Upper lobe of right lung (tissue), 1 donor: ENCODE measurements around the gene CSRP1. TPM values are rescaled to one million over a fixed set of nuclear protein-coding genes. Genes with fewer than 3 reads are reported as not detected.
"Not testable (repeated sequence)": the region's sequence is repeated elsewhere in the genome, so short reads cannot be mapped to it uniquely, and the experiment has no call there.

Experiments
- ATAC-seq: fragments of 200-7000 bp; cut with Tn5 transposase; one replicate; pipeline ENCODE4 v1.9.1; 2020; ENCODE audit warnings: mild to moderate bottlenecking, moderate library complexity
- DNase-seq: peaks from one replicate; pipeline ENCODE4 v3.0.0-alpha.2; 2020
- H3K27ac ChIP-seq: fragments of 200-600 bp; one replicate; pipeline ENCODE4 v1.8.0; 2022
- H3K27me3 ChIP-seq: fragments of 200-600 bp; one replicate; pipeline ENCODE4 v1.8.0; 2022; ENCODE audit warnings: mild to moderate bottlenecking
- H3K36me3 ChIP-seq: fragments of 200-600 bp; one replicate; pipeline ENCODE4 v1.8.0; 2022
- H3K4me1 ChIP-seq: fragments of 200-600 bp; one replicate; pipeline ENCODE4 v1.8.0; 2022
- H3K4me3 ChIP-seq: fragments of 200-600 bp; one replicate; pipeline ENCODE4 v1.8.0; 2022; ENCODE audit warnings: mild to moderate bottlenecking
- H3K9me3 ChIP-seq: fragments of 200-600 bp; one replicate; pipeline ENCODE4 v1.8.0; 2022
- intact Hi-C: fragments of 100-400 bp; cut with DNase I; formaldehyde crosslinking; loops from one replicate; pipeline ENCODE4 v1.11.0; 2022
- total RNA-seq: library from RNA; stranded (reverse); fragmentation: NEBNext Ultra II Directional; extraction: Animal tissue kit (Norgen Biotek cat#: 25700); gene quantifications from one replicate; pipeline ENCODE4 v1.2.1, GENCODE V29; 2021
- TF ChIP-seq, protein P1 (sequence below): fragments of 200-600 bp; IDR thresholded peaks from one replicate; pipeline ENCODE4 v1.8.0; 2022; ENCODE audit warnings: antibody characterized with exemption
- donor health status: DM: no; HTN: yes; CAD: no; lungs with severe emphysema.

CSRP1 gene
- total RNA-seq, 1 donor from 2014 or later, result 280 TPM

- no peak overlapping the region for H3K4me3 ChIP-seq
- ATAC-seq (no peak), DNase-seq (no peak)
- H3K27me3 ChIP-seq, result no peaks in the 10 kb centered on the region
- H3K9me3 ChIP-seq, result no peaks in the 10 kb centered on the region
- intact Hi-C loops, result no loop called here
- no peaks in the 10 kb centered on the region for H3K36me3 ChIP-seq
- TF ChIP-seq, protein P1, sequence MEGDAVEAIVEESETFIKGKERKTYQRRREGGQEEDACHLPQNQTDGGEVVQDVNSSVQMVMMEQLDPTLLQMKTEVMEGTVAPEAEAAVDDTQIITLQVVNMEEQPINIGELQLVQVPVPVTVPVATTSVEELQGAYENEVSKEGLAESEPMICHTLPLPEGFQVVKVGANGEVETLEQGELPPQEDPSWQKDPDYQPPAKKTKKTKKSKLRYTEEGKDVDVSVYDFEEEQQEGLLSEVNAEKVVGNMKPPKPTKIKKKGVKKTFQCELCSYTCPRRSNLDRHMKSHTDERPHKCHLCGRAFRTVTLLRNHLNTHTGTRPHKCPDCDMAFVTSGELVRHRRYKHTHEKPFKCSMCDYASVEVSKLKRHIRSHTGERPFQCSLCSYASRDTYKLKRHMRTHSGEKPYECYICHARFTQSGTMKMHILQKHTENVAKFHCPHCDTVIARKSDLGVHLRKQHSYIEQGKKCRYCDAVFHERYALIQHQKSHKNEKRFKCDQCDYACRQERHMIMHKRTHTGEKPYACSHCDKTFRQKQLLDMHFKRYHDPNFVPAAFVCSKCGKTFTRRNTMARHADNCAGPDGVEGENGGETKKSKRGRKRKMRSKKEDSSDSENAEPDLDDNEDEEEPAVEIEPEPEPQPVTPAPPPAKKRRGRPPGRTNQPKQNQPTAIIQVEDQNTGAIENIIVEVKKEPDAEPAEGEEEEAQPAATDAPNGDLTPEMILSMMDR, result no peak
- peak overlapping the region; percentile 40 for H3K27ac ChIP-seq
- peaks cover 19% of the 10 kb centered on the region for H3K4me1 ChIP-seq
Observed at GRCh38 chr1:201553496-201554189, 46.7 kb upstream of the CSRP1 start.

DNA sequence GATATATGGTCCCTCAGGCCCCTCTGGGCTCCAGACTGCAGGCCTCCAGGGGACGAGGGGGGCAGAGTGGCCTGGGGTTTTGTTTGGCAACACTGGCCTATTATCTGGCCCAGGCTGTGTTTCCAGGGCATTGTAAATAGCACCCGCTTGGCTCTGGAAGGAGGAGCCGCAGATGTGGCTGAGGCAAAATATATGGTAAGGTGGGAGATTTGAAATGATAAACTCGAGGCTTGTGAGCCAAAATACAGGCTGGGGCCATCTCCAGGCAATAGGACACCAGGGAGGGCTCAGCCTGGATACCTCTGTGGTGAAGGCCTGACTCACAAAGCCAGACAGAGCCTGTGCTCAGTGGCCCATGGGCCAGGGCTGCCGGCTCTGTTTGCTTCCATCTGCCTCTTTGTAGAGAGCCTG, 46.0 kb upstream of the CSRP1 start:
- peaks cover 19% of the 10 kb centered on the region for H3K4me1 ChIP-seq
- H3K27me3 ChIP-seq, result no peaks in the 10 kb centered on the region
- H3K27ac ChIP-seq, result peak overlapping the region; percentile 12
- TF ChIP-seq, protein P1, result no peak
- DNase-seq (no peak), ATAC-seq (no peak)
- H3K9me3 ChIP-seq, result no peaks in the 10 kb centered on the region
- no peak overlapping the region for H3K4me3 ChIP-seq
- no peaks in the 10 kb centered on the region for H3K36me3 ChIP-seq
- intact Hi-C loops, result no loop called here

DNA sequence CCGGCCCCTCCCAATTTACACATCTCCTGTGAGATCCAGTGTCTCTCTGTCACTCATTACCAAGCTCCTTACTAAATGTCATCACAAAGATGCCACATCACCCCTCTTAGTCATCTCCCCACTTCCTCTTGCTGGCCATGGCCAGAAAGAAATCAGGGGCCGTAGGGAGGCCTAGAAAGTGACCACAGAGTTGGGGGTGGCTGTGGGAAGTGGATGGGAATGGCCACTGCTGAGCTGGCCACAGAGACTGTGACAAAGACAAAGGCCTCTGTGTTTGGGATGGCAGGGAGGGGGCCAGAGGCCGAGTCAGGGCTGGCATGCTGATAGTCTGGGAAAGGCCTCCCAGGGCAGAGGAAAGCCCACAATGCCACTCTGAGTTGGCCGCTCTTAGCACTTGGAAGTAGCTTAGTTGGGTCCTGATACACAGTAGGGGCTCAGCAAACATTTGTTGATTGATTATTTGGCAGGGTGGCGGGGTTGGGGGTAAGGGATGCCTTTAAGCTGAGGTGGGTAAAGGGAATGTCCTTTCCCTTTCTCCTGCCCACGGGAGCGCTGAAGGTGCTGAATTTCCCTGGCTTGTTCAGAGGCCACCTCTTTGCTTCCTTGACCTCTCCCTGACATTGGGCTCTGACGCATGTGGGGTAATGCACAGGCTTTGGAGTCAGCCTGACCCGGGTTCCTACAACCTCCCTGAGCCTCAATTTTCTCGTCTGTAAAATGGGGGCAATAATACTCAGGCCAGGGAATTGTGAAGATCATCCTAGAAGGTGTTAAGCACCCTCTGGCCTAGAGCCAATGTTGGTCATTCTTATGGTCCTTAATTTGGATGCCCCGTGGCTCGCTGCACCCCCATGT, 45.2 kb upstream of the CSRP1 start:
- peaks cover 15% of the 10 kb centered on the region for H3K4me1 ChIP-seq
- DNase-seq, result no peak
- H3K4me3 ChIP-seq, result no peak overlapping the region
- no peaks in the 10 kb centered on the region for H3K9me3 ChIP-seq
- no peaks in the 10 kb centered on the region for H3K27me3 ChIP-seq
- ATAC-seq, result peak; percentile 84
- intact Hi-C loops, result no loop called here
- no peaks in the 10 kb centered on the region for H3K36me3 ChIP-seq
- TF ChIP-seq, protein P1, result no peak
- no peak overlapping the region for H3K27ac ChIP-seq

GRCh38 chr1:201551096-201551495, 44.2 kb upstream of the CSRP1 start:
- Histone ChIP-seq H3K9me3 (no peaks in the 10 kb centered on the region), H3K4me1 (peaks cover 15% of the 10 kb centered on the region), H3K27ac (no peak overlapping the region), H3K27me3 (no peaks in the 10 kb centered on the region), H3K4me3 (no peak overlapping the region), H3K36me3 (no peaks in the 10 kb centered on the region)
- DNase-seq (no peak), ATAC-seq (no peak)
- TF ChIP-seq, protein P1, result no peak
- intact Hi-C loops, result no loop called here

DNA sequence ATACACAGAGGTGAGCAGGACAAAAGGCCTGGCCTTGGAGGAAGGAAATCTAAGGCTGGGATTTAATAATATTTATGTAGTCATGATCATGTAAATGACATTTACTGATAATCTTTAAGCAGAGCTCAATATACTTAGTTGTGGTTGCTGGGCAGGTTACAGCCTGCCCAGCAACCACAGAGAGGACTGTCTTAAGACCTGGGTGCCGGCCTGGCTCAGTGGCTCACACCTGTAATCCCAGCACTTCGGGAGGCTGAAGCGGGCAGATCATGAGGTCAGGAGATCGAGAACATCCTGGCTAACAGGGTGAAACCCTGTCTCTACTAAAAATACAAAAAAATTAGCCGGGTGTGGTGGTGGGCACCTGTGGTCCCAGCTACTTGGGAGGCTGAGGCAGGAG, 42.6 kb upstream of the CSRP1 start:
- ATAC-seq, H3K27ac ChIP-seq, H3K9me3 ChIP-seq, H3K4me3 ChIP-seq, DNase-seq, H3K36me3 ChIP-seq, H3K27me3 ChIP-seq, intact Hi-C loops: not testable (repeated sequence)
- peaks cover 11% of the 10 kb centered on the region for H3K4me1 ChIP-seq

DNA sequence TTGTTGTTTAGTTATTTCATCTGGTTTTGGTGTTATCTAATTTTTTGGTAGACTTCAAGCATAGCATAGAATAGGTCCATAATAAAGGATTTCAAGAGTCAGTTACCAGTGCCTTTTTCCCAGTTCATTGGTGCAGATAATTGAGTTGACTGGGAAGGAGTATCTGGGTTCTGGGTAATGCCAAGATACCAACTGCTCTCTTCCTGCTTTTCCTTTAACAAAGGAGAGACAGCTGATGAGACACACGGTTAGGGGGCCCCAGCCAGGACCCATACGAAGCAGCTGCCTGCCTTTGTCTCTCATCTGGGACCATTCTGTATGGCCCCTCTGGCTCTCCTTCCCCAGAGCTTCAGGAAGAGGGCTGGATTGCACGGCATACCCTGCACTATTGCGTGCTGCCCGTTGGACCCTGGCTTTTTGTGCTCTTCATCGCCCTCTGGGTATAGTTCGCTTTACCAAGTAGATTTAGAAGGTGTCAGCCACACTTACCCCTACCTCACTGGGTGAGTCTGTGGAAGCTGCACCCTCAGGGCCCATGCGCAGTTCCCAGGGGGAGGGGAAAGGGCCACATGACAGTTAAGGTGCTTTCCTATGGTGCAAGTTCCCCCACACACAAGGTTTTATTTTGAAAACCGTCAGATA, 39.0 kb upstream of the CSRP1 start:
- H3K4me3 ChIP-seq, result no peak overlapping the region
- DNase-seq (no peak), ATAC-seq (no peak)
- no peak overlapping the region for H3K27ac ChIP-seq
- no peaks in the 10 kb centered on the region for H3K27me3 ChIP-seq
- H3K4me1 ChIP-seq, result peaks cover 28% of the 10 kb centered on the region
- TF ChIP-seq, protein P1, result no peak
- H3K9me3 ChIP-seq, result no peaks in the 10 kb centered on the region
- H3K36me3 ChIP-seq, result no peaks in the 10 kb centered on the region
- intact Hi-C loops, result no loop called here
